NCI-H1694 (cell line): ENCODE data around the gene GDPD3.
A peak's percentile ranks its signal among the peaks of the same experiment; 100 is the strongest.

Experiments
- DNase-seq: peaks from one replicate; lab custom pipeline; 2025; lab: John Stamatoyannopoulos, UW

GDPD3 gene

GRCh38 chr16:30095166-30096078 is 17.9 kb downstream of the GDPD3 start:
- DNase-seq, result no peak

GRCh38 chr16:30094541-30095165 is 18.7 kb downstream of the GDPD3 start:
- no peak for DNase-seq

GRCh38 chr16:30092373-30093010 is 20.8 kb downstream of the GDPD3 start:
- DNase-seq, result peak; percentile 9

- DNase-seq, result peak; percentile 52
Measured at GRCh38 chr16:30091474-30092372, 21.6 kb downstream of the GDPD3 start, which contains the start of gene TBX6. Gene TBX6, minus strand, starts transcription at chr16:30091924. Its CDS starts 731 bp downstream, at chr16:30091193.

GRCh38 chr16:30090610-30091331 is 22.6 kb downstream of the GDPD3 start:
- no peak for DNase-seq

GRCh38 chr16:30088832-30089624 is 24.3 kb downstream of the GDPD3 start:
- no peak for DNase-seq

GRCh38 chr16:30088237-30088831 is 25.0 kb downstream of the GDPD3 start:
- DNase-seq, result no peak

- DNase-seq, result no peak
Measured at GRCh38 chr16:30087181-30087898, 26.0 kb downstream of the GDPD3 start.

GRCh38 chr16:30086291-30087140 is 26.8 kb downstream of the GDPD3 start:
- no peak for DNase-seq

- no peak for DNase-seq
Measured at GRCh38 chr16:30085820-30086219, 27.5 kb downstream of the GDPD3 start.

GRCh38 chr16:30085247-30085646 is 28.1 kb downstream of the GDPD3 start:
- DNase-seq, result no peak

GRCh38 chr16:30084816-30085159 is 28.5 kb downstream of the GDPD3 start:
- no peak for DNase-seq

- no peak for DNase-seq
Measured at GRCh38 chr16:30084096-30084815, 29.1 kb downstream of the GDPD3 start.

GRCh38 chr16:30083216-30084055 is 29.9 kb downstream of the GDPD3 start:
- no peak for DNase-seq

GRCh38 chr16:30082545-30083090 is 30.7 kb downstream of the GDPD3 start:
- no peak for DNase-seq

- DNase-seq, result no peak
Measured at GRCh38 chr16:30079480-30079879, 33.9 kb downstream of the GDPD3 start.
